PC-3 (cell line): Measurements from ENCODE around the gene VPS13C. TPM values are rescaled to one million over a fixed set of nuclear protein-coding genes. Genes with fewer than 3 reads are reported as not detected.

Source experiments
- ATAC-seq: fragments of 200-7000 bp; cut with Tn5 transposase; 2 replicates; pipeline ENCODE4 v1.9.1; 2020; ENCODE audit warnings: mild to moderate bottlenecking, moderate library complexity
- BruUV-seq: library from RNA; stranded (reverse); fragments of 400-500 nt; replicated peaks from 2 replicates; lab custom pipeline; 2021; lab: Mats Ljungman, UMichigan
- CTCF ChIA-PET: fragments of 300-600 bp; sonication (Branson Sonifier 250); formaldehyde crosslinking; loops from one replicate; lab custom pipeline; 2022; ENCODE audit warnings: antibody characterized with exemption; lab: Charles Lee
- POLR2A ChIA-PET: fragments of 300-600 bp; sonication (Branson Sonifier 250); formaldehyde crosslinking; loops from one replicate; lab custom pipeline; 2022; ENCODE audit warnings: antibody characterized with exemption; ENCODE audit not compliant: unreplicated experiment; lab: Charles Lee
- DNase-seq: peaks from one replicate; pipeline ENCODE4 v3.0.0-alpha.2; 2015
- H2AFZ ChIP-seq: fragments of 300-600 bp; sonication (generic); 2 replicates; pipeline ENCODE4 v1.6.0; 2016; ENCODE audit warnings: antibody characterized with exemption, low read length
- H3F3A ChIP-seq: fragments of 300-600 bp; sonication (generic); one replicate; pipeline ENCODE4 v1.6.0; 2017; ENCODE audit warnings: antibody characterized with exemption, low read length, control low read depth, mild to moderate bottlenecking; ENCODE audit not compliant: unreplicated experiment
- H3K27ac ChIP-seq: fragments of 300-600 bp; sonication (generic); 2 replicates; pipeline ENCODE4 v1.5.1; 2016; ENCODE audit warnings: mild to moderate bottlenecking, low read length
- H3K27me3 ChIP-seq: fragments of 300-600 bp; sonication (generic); 2 replicates; pipeline ENCODE4 v1.6.1; 2016; ENCODE audit warnings: low read length, mixed read lengths
- H3K36me3 ChIP-seq: fragments of 300-600 bp; sonication (generic); 2 replicates; pipeline ENCODE4 v1.6.1; 2016; ENCODE audit warnings: low read depth, mixed run types, low read length, mixed read lengths
- H3K4me1 ChIP-seq: fragments of 300-600 bp; sonication (generic); 2 replicates; pipeline ENCODE4 v1.5.1; 2016; ENCODE audit warnings: low read length; ENCODE audit not compliant: insufficient read depth
- H3K4me2 ChIP-seq: fragments of 300-600 bp; sonication (generic); 2 replicates; pipeline ENCODE4 v1.6.0; 2016; ENCODE audit warnings: low read length
- H3K4me3 ChIP-seq: fragments of 300-600 bp; sonication (generic); 2 replicates; pipeline ENCODE4 v1.5.1; 2016; ENCODE audit warnings: mild to moderate bottlenecking, low read length, mixed read lengths
- H3K79me2 ChIP-seq: fragments of 300-600 bp; sonication (generic); 2 replicates; pipeline ENCODE4 v1.6.1; 2017; ENCODE audit warnings: low read length, mixed read lengths
- H3K9ac ChIP-seq: fragments of 300-600 bp; sonication (generic); 2 replicates; pipeline ENCODE4 v1.6.0; 2016; ENCODE audit warnings: mild to moderate bottlenecking, low read length
- H3K9me2 ChIP-seq: fragments of 300-600 bp; sonication (generic); replicated peaks from 2 replicates; pipeline ENCODE4 v1.6.1; 2016; ENCODE audit warnings: mixed run types, low read length, mixed read lengths
- H3K9me3 ChIP-seq: fragments of 300-600 bp; sonication (generic); 2 replicates; pipeline ENCODE4 v1.6.1; 2016; ENCODE audit warnings: low read length, mixed read lengths
- H4K20me1 ChIP-seq: fragments of 300-600 bp; sonication (generic); 2 replicates; pipeline ENCODE4 v1.6.1; 2016; ENCODE audit warnings: low read length, mixed read lengths
- EZH2 ChIP-seq: fragments of 300-600 bp; sonication (generic); IDR thresholded peaks from one replicate; pipeline ENCODE4 v1.6.1; 2017; ENCODE audit warnings: antibody characterized with exemption, mild to moderate bottlenecking, low read length; ENCODE audit not compliant: unreplicated experiment
- EZH2phosphoT487 ChIP-seq: fragments of 300-600 bp; sonication (generic); IDR thresholded peaks from 2 replicates; pipeline ENCODE4 v1.6.1; 2018; ENCODE audit warnings: mild to moderate bottlenecking, antibody characterized with exemption, low read length, borderline replicate concordance
- intact Hi-C: fragments of 100-400 bp; cut with micrococcal nuclease; formaldehyde crosslinking; loops from 2 replicates; pipeline ENCODE4 v1.9.0; 2023
- total RNA-seq: library from RNA; depleted of rRNA; stranded (reverse); fragments of >200 nt; gene quantifications from 2 replicates; pipeline ENCODE4 v1.2.3, GENCODE V29; 2014
- TF ChIP-seq, protein P1 (sequence below): fragments of 300-600 bp; sonication (generic); conservative IDR thresholded peaks from 2 replicates; pipeline ENCODE4 v1.5.1; 2017; ENCODE audit warnings: antibody characterized with exemption, low read depth, mild to moderate bottlenecking, low read length

VPS13C gene
- total RNA-seq, 1 experiment from 2014 or later, result 11.4 TPM

DNA sequence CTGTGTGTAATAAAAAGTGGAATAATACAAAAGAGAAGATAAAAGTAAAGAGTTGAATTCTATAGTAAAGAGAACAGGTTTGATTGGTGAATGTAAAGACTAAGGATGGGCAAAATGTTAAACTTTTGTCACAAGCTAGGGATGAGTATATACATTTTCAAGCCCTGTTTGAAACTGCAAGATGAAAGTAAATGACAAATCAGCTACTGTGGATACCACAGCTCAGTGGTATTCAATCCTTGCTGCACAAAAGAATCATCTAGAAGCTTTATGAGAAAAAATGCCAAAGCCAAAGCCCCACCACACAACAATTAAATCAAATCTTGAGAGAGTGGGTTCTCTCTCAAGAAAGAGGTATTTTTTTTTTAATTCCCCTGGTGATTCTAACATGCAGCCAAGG lies 67.7 kb downstream of the VPS13C start:
- Histone ChIP-seq H3K4me1 (no peaks in the 10 kb centered on the region), H3K79me2 (no peaks in the 10 kb centered on the region), H3K9me3 (no peaks in the 10 kb centered on the region), H3K9ac (no peak overlapping the region), H3F3A (no peaks in the 10 kb centered on the region), H2AFZ (no peak overlapping the region), H3K4me2 (no peak overlapping the region), H3K27me3 (no peaks in the 10 kb centered on the region), H4K20me1 (no peaks in the 10 kb centered on the region), H3K36me3 (no peaks in the 10 kb centered on the region), H3K27ac (no peak overlapping the region), H3K4me3 (no peak overlapping the region), H3K9me2 (no peaks in the 10 kb centered on the region)
- DNase-seq (no peak), ATAC-seq (no peak)
- no peak for TF ChIP-seq EZH2
- TF ChIP-seq, protein P1, sequence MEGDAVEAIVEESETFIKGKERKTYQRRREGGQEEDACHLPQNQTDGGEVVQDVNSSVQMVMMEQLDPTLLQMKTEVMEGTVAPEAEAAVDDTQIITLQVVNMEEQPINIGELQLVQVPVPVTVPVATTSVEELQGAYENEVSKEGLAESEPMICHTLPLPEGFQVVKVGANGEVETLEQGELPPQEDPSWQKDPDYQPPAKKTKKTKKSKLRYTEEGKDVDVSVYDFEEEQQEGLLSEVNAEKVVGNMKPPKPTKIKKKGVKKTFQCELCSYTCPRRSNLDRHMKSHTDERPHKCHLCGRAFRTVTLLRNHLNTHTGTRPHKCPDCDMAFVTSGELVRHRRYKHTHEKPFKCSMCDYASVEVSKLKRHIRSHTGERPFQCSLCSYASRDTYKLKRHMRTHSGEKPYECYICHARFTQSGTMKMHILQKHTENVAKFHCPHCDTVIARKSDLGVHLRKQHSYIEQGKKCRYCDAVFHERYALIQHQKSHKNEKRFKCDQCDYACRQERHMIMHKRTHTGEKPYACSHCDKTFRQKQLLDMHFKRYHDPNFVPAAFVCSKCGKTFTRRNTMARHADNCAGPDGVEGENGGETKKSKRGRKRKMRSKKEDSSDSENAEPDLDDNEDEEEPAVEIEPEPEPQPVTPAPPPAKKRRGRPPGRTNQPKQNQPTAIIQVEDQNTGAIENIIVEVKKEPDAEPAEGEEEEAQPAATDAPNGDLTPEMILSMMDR, result no peak
- no peak for TF ChIP-seq EZH2phosphoT487
- ChIA-PET POLR2A (interaction anchor here (0.7 kb wide), 1 partner anchor 211 kb away, joined by 4 read pairs; no protein-coding TSS in a partner anchor), CTCF (no interaction called here)
- BruUV-seq, result no TSS peak
- intact Hi-C loops, result no loop called here

DNA sequence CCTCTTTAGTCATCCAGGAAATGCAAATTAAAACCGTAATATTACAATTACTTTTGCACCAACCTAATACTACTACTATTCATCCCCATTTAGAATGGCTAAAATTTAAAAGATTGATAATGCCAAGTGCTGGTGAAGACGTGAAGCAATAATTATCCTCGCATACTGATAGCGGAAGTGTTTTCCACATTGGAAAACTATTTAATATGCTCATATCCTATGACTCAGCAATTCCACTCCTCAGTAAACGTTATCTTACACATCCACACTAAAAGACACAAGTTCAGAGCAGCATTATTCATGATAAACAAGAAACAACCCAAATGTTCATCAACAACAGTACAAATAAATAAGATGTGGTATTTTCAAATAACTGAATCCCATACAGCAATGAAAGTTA lies 70.6 kb downstream of the VPS13C start:
- Histone ChIP-seq H3K36me3 (no peaks in the 10 kb centered on the region), H3K4me1 (no peaks in the 10 kb centered on the region), H3K79me2 (no peaks in the 10 kb centered on the region), H2AFZ (no peak overlapping the region), H3F3A (no peaks in the 10 kb centered on the region), H3K9me2 (no peaks in the 10 kb centered on the region), H3K9ac (no peak overlapping the region), H3K27ac (no peak overlapping the region), H4K20me1 (no peaks in the 10 kb centered on the region), H3K27me3 (no peaks in the 10 kb centered on the region), H3K9me3 (no peaks in the 10 kb centered on the region), H3K4me3 (no peak overlapping the region), H3K4me2 (no peak overlapping the region)
- ATAC-seq, result no peak
- intact Hi-C loops, result loop anchor here (10.0 kb wide), 1 partner anchor 75 kb away; the partner anchor contains the start of genes C2CD4A and VPS13C
- ChIA-PET POLR2A (no interaction called here), CTCF (no interaction called here)
- no peak for TF ChIP-seq EZH2
- TF ChIP-seq, protein P1, result no peak
- no peak for TF ChIP-seq EZH2phosphoT487
- no peak for DNase-seq
- no TSS peak for BruUV-seq

DNA sequence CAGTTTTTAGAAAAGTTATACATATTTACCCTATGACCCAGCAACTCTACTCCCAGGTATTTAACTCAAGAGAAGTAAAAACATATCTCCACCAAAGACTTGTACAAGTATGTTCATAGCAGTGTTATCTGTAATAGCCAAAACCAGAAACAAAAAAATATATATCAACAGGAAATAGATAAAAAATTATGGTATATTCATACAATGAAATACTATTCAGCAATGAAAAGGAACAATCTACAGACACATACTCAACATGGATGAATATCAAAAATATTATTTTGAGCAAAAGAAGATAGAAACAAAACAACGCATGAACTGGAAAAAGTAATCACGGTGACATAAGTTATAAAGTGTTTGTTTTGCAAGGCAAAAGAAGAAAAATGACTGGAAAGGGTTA lies 72.4 kb downstream of the VPS13C start:
- Histone ChIP-seq H4K20me1 (no peaks in the 10 kb centered on the region), H3F3A (no peaks in the 10 kb centered on the region), H2AFZ (no peak overlapping the region), H3K27me3 (no peaks in the 10 kb centered on the region), H3K4me3 (no peak overlapping the region), H3K9me2 (no peaks in the 10 kb centered on the region), H3K4me2 (no peak overlapping the region), H3K79me2 (no peaks in the 10 kb centered on the region), H3K4me1 (peaks cover 6% of the 10 kb centered on the region), H3K36me3 (no peaks in the 10 kb centered on the region), H3K9me3 (no peaks in the 10 kb centered on the region), H3K9ac (no peak overlapping the region), H3K27ac (no peak overlapping the region)
- DNase-seq, result no peak
- POLR2A ChIA-PET, result no interaction called here
- TF ChIP-seq, protein P1, result no peak
- TF ChIP-seq EZH2phosphoT487 (no peak), EZH2 (no peak)
- BruUV-seq, result no TSS peak
- CTCF ChIA-PET, result no interaction called here
- intact Hi-C loops, result loop anchor here (10.0 kb wide), 1 partner anchor 77 kb away; the partner anchor contains the start of genes C2CD4A and VPS13C
- ATAC-seq, result no peak
